Thoracic aorta (tissue), 2 donors: Measurements from ENCODE around the gene PRMT5. TPM values are rescaled to one million over a fixed set of nuclear protein-coding genes. Genes with fewer than 3 reads are reported as not detected.

Experiments used
- ATAC-seq: fragments of 150-250 bp; one replicate; pipeline ENCODE4 v1.8.0; 2017; ENCODE audit warnings: low read depth; ENCODE audit not compliant: insufficient number of reproducible peaks, low FRiP score
- DNase-seq: peaks from one replicate; pipeline ENCODE4 v3.0.0-alpha.2; 2020; ENCODE audit warnings: low spot score
- H3K27ac ChIP-seq, 2 donors: fragments of 200-600 bp; sonication (generic); 1 replicate in 1 of 2; 2 replicates in 1 of 2; pipeline ENCODE4 v1.5.1; 2016; ENCODE audit warnings: mild to moderate bottlenecking in 2 of 2, moderate library complexity in 2 of 2
- H3K27me3 ChIP-seq: fragments of 200-600 bp; sonication (generic); replicated peaks from 2 replicates; pipeline ENCODE4 v1.6.0; 2016; ENCODE audit warnings: mild to moderate bottlenecking; ENCODE audit not compliant: insufficient read depth
- H3K36me3 ChIP-seq: fragments of 200-600 bp; sonication (generic); one replicate; pipeline ENCODE4 v1.5.1; 2016
- H3K4me1 ChIP-seq, 2 donors: fragments of 200-600 bp; sonication (generic); 1 replicate in 1 of 2; 2 replicates in 1 of 2; pipeline versions ENCODE4 v1.5.1 to v1.6.0; 2016; ENCODE audit warnings: low read depth in 2 of 2, mild to moderate bottlenecking in 1 of 2; ENCODE audit not compliant: control insufficient read depth in 1 of 2
- H3K4me3 ChIP-seq: fragments of 200-600 bp; sonication (generic); 2 replicates; pipeline ENCODE4 v1.5.1; 2016; ENCODE audit warnings: mild to moderate bottlenecking
- H3K9me3 ChIP-seq: fragments of 200-600 bp; sonication (generic); 2 replicates; pipeline ENCODE4 v1.5.1; 2016
- CTCF ChIP-seq: fragments of 200-600 bp; sonication (generic); IDR thresholded peaks from one replicate; pipeline ENCODE4 v1.5.1; 2019; ENCODE audit warnings: antibody characterized with exemption
- total RNA-seq, 2 donors: library from RNA; depleted of rRNA; stranded (reverse); fragments of >200 nt; gene quantifications; one replicate each; pipeline versions ENCODE4 v1.1.0 to v1.2.3, GENCODE V29; 2016

The PRMT5 gene
- total RNA-seq, 2 donors from 2014 or later: 27.8 to 30.5 TPM

- DNase-seq: no peak
- Histone ChIP-seq H3K4me1 (no peaks in the 10 kb centered on the region), H3K36me3 (peaks cover 64% of the 10 kb centered on the region), H3K4me3 (no peak overlapping the region), H3K27ac (no peak overlapping the region), H3K27me3 (no peaks in the 10 kb centered on the region), H3K9me3 (no peaks in the 10 kb centered on the region)
- TF ChIP-seq CTCF: no peak
- no peak for ATAC-seq
Observed at GRCh38 chr14:22901799-22902198, 27.4 kb downstream of the PRMT5 start.

- H3K4me1 ChIP-seq: no peaks in the 10 kb centered on the region
- ATAC-seq: no peak
- no peaks in the 10 kb centered on the region for H3K9me3 ChIP-seq
- H3K36me3 ChIP-seq: peaks cover 50% of the 10 kb centered on the region
- TF ChIP-seq CTCF: peak; percentile 48
- no peak overlapping the region for H3K4me3 ChIP-seq
- peak overlapping the region; percentile 12 to 40 for H3K27ac ChIP-seq
- DNase-seq: no peak
- no peaks in the 10 kb centered on the region for H3K27me3 ChIP-seq
Observed at GRCh38 chr14:22900081-22900799, 28.9 kb downstream of the PRMT5 start.

- TF ChIP-seq CTCF: no peak
- H3K27me3 ChIP-seq: no peaks in the 10 kb centered on the region
- no peak overlapping the region for H3K4me3 ChIP-seq
- no peaks in the 10 kb centered on the region for H3K9me3 ChIP-seq
- peaks cover 32% of the 10 kb centered on the region for H3K36me3 ChIP-seq
- no peak overlapping the region for H3K27ac ChIP-seq
- ATAC-seq (no peak), DNase-seq (no peak)
- no peaks in the 10 kb centered on the region for H3K4me1 ChIP-seq
Observed at GRCh38 chr14:22898302-22899090, 30.7 kb downstream of the PRMT5 start.

GRCh38 chr14:22897357-22897756 is 31.8 kb downstream of the PRMT5 start:
- DNase-seq: no peak
- no peak for ATAC-seq
- no peak overlapping the region for H3K27ac ChIP-seq
- TF ChIP-seq CTCF: no peak
- H3K4me1 ChIP-seq: no peaks in the 10 kb centered on the region
- H3K4me3 ChIP-seq: no peak overlapping the region
- H3K27me3 ChIP-seq: no peaks in the 10 kb centered on the region
- H3K9me3 ChIP-seq: no peaks in the 10 kb centered on the region
- peaks cover 21% of the 10 kb centered on the region for H3K36me3 ChIP-seq

- Histone ChIP-seq H3K9me3 (no peaks in the 10 kb centered on the region), H3K4me3 (no peak overlapping the region), H3K36me3 (peaks cover 15% of the 10 kb centered on the region), H3K27me3 (no peaks in the 10 kb centered on the region), H3K27ac (no peak overlapping the region), H3K4me1 (no peaks in the 10 kb centered on the region)
- no peak for DNase-seq
- no peak for TF ChIP-seq CTCF
- no peak for ATAC-seq
Observed at GRCh38 chr14:22896760-22897159, 32.4 kb downstream of the PRMT5 start.
